ENCODE data around the gene CABP2.

CABP2 gene

DNA sequence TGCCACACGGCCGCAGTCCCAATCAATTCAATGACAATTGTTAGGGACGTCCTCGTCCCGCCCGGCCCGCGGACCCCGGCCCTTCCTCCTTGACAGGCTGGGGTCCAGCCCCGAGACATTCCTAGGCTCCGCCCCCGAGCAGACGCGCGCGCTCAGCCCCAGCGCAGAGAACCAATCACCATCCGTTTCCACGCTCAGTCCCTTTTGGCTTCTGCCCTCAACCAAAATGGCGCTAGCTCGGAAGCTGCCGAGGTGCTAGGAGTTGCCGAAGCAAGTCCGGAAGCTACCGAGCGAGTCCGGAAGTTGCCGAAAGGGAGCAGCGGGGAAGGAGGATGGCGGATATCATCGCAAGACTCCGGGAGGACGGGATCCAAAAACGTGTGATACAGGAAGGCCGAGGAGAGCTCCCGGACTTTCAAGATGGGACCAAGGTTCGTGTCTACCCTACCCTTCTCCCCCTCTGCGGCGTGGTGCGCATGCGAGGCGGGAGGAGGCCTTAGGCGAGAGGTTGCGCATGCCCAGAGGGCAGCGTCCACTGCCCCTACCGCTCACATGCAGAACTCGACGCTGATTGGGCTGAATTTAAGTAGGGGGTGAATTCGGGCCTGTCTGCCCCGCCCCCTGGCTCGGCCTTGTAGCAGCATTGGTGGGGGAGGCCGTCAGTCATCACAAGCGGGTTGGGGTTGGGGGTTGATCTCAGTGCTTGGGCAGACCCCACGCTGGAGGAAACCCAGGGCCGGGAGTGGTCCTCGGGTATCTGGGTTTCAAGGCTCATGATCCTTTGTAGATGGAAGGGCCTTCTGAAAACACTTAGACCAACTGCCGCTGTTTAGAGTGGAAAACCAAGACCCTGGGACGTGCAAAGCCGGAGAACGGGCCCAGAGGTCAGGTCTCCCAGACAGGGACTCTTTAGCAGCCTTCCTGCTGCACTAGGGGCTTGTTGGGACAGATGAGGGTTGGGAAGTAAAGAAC lies 40.1 kb downstream of the CABP2 start, which contains the start of gene AIP (continued):
- TF ChIP-seq, protein P1, sequence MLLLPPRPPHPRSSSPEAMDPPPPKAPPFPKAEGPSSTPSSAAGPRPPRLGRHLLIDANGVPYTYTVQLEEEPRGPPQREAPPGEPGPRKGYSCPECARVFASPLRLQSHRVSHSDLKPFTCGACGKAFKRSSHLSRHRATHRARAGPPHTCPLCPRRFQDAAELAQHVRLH (tag by site-specific recombination; IDR thresholded peaks at IDR 0.05) = peak; percentile 85
- TF ChIP-seq ZNF335 (tag by site-specific recombination; conservative IDR thresholded peaks at IDR 0.05) = peak; percentile 91
- no peak for TF ChIP-seq ZNF701 (tag by site-specific recombination; IDR thresholded peaks at IDR 0.05)
- TF ChIP-seq ZBTB8A (tag by site-specific recombination; IDR thresholded peaks at IDR 0.05) = peak; percentile 34; the same call in 1 of the 2 replicates
- no peak for TF ChIP-seq KLF16 (tag by site-specific recombination; IDR thresholded peaks at IDR 0.05)
- TF ChIP-seq SP3 (tag by site-specific recombination; IDR thresholded peaks at IDR 0.05) = peak; percentile 94
- 0 out of 2 replicates have a peak, but pooled peaks have one; percentile 10 for TF ChIP-seq KLF8 (tag by site-specific recombination; IDR thresholded peaks at IDR 0.05)
- TF ChIP-seq, protein P2, sequence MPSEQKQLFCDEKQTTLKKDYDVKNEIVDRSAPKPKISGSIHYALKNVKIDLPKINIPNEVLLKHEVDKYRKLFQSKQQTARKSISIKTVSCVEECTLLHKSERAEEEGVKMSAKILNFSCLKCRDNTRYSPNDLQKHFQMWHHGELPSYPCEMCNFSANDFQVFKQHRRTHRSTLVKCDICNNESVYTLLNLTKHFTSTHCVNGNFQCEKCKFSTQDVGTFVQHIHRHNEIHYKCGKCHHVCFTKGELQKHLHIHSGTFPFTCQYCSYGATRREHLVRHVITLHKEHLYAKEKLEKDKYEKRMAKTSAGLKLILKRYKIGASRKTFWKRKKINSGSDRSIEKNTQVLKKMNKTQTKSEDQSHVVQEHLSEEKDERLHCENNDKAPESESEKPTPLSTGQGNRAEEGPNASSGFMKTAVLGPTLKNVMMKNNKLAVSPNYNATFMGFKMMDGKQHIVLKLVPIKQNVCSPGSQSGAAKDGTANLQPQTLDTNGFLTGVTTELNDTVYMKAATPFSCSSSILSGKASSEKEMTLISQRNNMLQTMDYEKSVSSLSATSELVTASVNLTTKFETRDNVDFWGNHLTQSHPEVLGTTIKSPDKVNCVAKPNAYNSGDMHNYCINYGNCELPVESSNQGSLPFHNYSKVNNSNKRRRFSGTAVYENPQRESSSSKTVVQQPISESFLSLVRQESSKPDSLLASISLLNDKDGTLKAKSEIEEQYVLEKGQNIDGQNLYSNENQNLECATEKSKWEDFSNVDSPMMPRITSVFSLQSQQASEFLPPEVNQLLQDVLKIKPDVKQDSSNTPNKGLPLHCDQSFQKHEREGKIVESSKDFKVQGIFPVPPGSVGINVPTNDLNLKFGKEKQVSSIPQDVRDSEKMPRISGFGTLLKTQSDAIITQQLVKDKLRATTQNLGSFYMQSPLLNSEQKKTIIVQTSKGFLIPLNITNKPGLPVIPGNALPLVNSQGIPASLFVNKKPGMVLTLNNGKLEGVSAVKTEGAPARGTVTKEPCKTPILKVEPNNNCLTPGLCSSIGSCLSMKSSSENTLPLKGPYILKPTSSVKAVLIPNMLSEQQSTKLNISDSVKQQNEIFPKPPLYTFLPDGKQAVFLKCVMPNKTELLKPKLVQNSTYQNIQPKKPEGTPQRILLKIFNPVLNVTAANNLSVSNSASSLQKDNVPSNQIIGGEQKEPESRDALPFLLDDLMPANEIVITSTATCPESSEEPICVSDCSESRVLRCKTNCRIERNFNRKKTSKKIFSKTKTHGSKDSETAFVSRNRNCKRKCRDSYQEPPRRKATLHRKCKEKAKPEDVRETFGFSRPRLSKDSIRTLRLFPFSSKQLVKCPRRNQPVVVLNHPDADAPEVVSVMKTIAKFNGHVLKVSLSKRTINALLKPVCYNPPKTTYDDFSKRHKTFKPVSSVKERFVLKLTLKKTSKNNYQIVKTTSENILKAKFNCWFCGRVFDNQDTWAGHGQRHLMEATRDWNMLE (tag by site-specific recombination; conservative IDR thresholded peaks at IDR 0.05; ENCODE audit: low read depth) = peak; percentile 26; the same call in 1 of the 2 replicates
- TF ChIP-seq ZNF366 (tag by site-specific recombination; conservative IDR thresholded peaks at IDR 0.05) = no peak
- TF ChIP-seq GLIS1 (tag by site-specific recombination; IDR thresholded peaks at IDR 0.05) = no peak
- TF ChIP-seq ZBTB48 (tag by site-specific recombination; IDR thresholded peaks at IDR 0.05) = peak; percentile 64
- peak; percentile 91 for TF ChIP-seq SETDB1 (IDR thresholded peaks at IDR 0.05; ENCODE audit: insufficient read length, low read length)
- TF ChIP-seq SP2 (tag by site-specific recombination; IDR thresholded peaks at IDR 0.05) = peak; percentile 82
- TF ChIP-seq ZNF510 (tag by site-specific recombination; IDR thresholded peaks at IDR 0.05; ENCODE audit: insufficient replicate concordance) = no peak
- TF ChIP-seq, protein P3, sequence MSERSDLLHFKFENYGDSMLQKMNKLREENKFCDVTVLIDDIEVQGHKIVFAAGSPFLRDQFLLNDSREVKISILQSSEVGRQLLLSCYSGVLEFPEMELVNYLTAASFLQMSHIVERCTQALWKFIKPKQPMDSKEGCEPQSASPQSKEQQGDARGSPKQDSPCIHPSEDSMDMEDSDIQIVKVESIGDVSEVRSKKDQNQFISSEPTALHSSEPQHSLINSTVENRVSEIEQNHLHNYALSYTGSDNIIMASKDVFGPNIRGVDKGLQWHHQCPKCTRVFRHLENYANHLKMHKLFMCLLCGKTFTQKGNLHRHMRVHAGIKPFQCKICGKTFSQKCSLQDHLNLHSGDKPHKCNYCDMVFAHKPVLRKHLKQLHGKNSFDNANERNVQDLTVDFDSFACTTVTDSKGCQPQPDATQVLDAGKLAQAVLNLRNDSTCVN (tag by site-specific recombination; optimal IDR thresholded peaks at IDR 0.05) = peak; percentile 64
- TF ChIP-seq SP7 (tag by site-specific recombination; IDR thresholded peaks at IDR 0.05) = peak; percentile 73
- peak; percentile 86 for TF ChIP-seq ZFP69B (tag by site-specific recombination; IDR thresholded peaks at IDR 0.05)
- TF ChIP-seq KLF9 (tag by site-specific recombination; IDR thresholded peaks at IDR 0.05; ENCODE audit: low read depth) = no peak
- no peak for TF ChIP-seq ZNF184 (tag by site-specific recombination; IDR thresholded peaks at IDR 0.05)
- TF ChIP-seq, protein P4, sequence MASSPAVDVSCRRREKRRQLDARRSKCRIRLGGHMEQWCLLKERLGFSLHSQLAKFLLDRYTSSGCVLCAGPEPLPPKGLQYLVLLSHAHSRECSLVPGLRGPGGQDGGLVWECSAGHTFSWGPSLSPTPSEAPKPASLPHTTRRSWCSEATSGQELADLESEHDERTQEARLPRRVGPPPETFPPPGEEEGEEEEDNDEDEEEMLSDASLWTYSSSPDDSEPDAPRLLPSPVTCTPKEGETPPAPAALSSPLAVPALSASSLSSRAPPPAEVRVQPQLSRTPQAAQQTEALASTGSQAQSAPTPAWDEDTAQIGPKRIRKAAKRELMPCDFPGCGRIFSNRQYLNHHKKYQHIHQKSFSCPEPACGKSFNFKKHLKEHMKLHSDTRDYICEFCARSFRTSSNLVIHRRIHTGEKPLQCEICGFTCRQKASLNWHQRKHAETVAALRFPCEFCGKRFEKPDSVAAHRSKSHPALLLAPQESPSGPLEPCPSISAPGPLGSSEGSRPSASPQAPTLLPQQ (tag by site-specific recombination; IDR thresholded peaks at IDR 0.05) = peak; percentile 94
- TF ChIP-seq ZBTB17 (tag by site-specific recombination; IDR thresholded peaks at IDR 0.05) = peak; percentile 93
- TF ChIP-seq ZNF555 (tag by site-specific recombination; conservative IDR thresholded peaks at IDR 0.05) = no peak
- peak; percentile 84 for TF ChIP-seq ZNF2 (tag by site-specific recombination; IDR thresholded peaks at IDR 0.05)
- TF ChIP-seq ZNF324 (tag by site-specific recombination; IDR thresholded peaks at IDR 0.05) = 0 out of 2 replicates have a peak, but pooled peaks have one; percentile 33
- peak; percentile 60 for TF ChIP-seq ZNF501 (tag by site-specific recombination; IDR thresholded peaks at IDR 0.05)
- TF ChIP-seq, protein P5, sequence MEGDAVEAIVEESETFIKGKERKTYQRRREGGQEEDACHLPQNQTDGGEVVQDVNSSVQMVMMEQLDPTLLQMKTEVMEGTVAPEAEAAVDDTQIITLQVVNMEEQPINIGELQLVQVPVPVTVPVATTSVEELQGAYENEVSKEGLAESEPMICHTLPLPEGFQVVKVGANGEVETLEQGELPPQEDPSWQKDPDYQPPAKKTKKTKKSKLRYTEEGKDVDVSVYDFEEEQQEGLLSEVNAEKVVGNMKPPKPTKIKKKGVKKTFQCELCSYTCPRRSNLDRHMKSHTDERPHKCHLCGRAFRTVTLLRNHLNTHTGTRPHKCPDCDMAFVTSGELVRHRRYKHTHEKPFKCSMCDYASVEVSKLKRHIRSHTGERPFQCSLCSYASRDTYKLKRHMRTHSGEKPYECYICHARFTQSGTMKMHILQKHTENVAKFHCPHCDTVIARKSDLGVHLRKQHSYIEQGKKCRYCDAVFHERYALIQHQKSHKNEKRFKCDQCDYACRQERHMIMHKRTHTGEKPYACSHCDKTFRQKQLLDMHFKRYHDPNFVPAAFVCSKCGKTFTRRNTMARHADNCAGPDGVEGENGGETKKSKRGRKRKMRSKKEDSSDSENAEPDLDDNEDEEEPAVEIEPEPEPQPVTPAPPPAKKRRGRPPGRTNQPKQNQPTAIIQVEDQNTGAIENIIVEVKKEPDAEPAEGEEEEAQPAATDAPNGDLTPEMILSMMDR (tag by site-specific recombination; IDR thresholded peaks at IDR 0.05) = peak; percentile 38; the same call in 1 of the 2 replicates
- TF ChIP-seq ZNF341 (tag by site-specific recombination; IDR thresholded peaks at IDR 0.05; ENCODE audit: low read depth) = 0 out of 2 replicates have a peak, but pooled peaks have one; percentile 8
- TF ChIP-seq ZBTB1 (tag by site-specific recombination; IDR thresholded peaks at IDR 0.05) = no peak

Measured in HEK293 (cell line).